GM21390 (cell line): Measurements from ENCODE around the gene RNASE8.

Source experiments
- ATAC-seq: cut with Tn5 transposase; IDR thresholded peaks from one replicate; pipeline ENCODE4 v1.9.1; 2021; ENCODE audit not compliant: unreplicated experiment

Gene RNASE8

GRCh38 chr14:21103411-21103709 is 45.7 kb downstream of the RNASE8 start:
- ATAC-seq, result no peak

GRCh38 chr14:21103710-21104447 is 46.3 kb downstream of the RNASE8 start:
- peak; percentile 88 for ATAC-seq

GRCh38 chr14:21104448-21105060 is 46.9 kb downstream of the RNASE8 start:
- ATAC-seq, result peak; percentile 41

- ATAC-seq, result no peak
Observed at GRCh38 chr14:21105095-21105494, 47.5 kb downstream of the RNASE8 start.

GRCh38 chr14:21106176-21106497 is 48.5 kb downstream of the RNASE8 start:
- ATAC-seq, result no peak

- ATAC-seq, result no peak
Observed at GRCh38 chr14:21106498-21107282, 49.1 kb downstream of the RNASE8 start.

- no peak for ATAC-seq
Observed at GRCh38 chr14:21107283-21107800, 49.7 kb downstream of the RNASE8 start.
